IPS-20b (cell line): ENCODE data around the gene CEP164.

ENCODE experiments used
- H3K27ac ChIP-seq: one replicate; pipeline ENCODE4 v1.5.1; 2013; ENCODE audit warnings: low read length
- H3K27me3 ChIP-seq: 2 replicates; pipeline ENCODE4 v1.6.1; 2013; ENCODE audit warnings: mild to moderate bottlenecking, low read length, inconsistent platforms; ENCODE audit not compliant: insufficient read depth
- H3K36me3 ChIP-seq: 2 replicates; pipeline ENCODE4 v1.6.1; 2013; ENCODE audit warnings: low read depth, mild to moderate bottlenecking, inconsistent platforms, low read length, moderate library complexity; ENCODE audit not compliant: insufficient read depth
- H3K4me1 ChIP-seq: 2 replicates; pipeline ENCODE4 v1.6.1; 2013; ENCODE audit warnings: mild to moderate bottlenecking, control low read depth, inconsistent platforms, low read length, moderate library complexity; ENCODE audit not compliant: insufficient read depth
- H3K4me3 ChIP-seq: 2 replicates; pipeline ENCODE4 v1.5.1; 2013; ENCODE audit warnings: mild to moderate bottlenecking, low read length, inconsistent platforms
- H3K9ac ChIP-seq: 2 replicates; pipeline ENCODE4 v1.6.1; 2013; ENCODE audit warnings: low read depth, mild to moderate bottlenecking, inconsistent platforms, low read length, moderate library complexity
- H3K9me3 ChIP-seq: 2 replicates; pipeline ENCODE4 v1.6.1; 2013; ENCODE audit warnings: mild to moderate bottlenecking, low read depth, low read length, inconsistent platforms; ENCODE audit not compliant: insufficient read depth

The CEP164 gene

GRCh38 chr11:117461396-117462182, 133.9 kb downstream of the CEP164 start:
- H3K4me1 ChIP-seq: no peaks in the 10 kb centered on the region
- no peak overlapping the region for H3K4me3 ChIP-seq
- H3K36me3 ChIP-seq: no peaks in the 10 kb centered on the region
- no peaks in the 10 kb centered on the region for H3K9me3 ChIP-seq
- H3K9ac ChIP-seq: no peak overlapping the region
- H3K27ac ChIP-seq: no peak overlapping the region
- no peaks in the 10 kb centered on the region for H3K27me3 ChIP-seq

GRCh38 chr11:117462183-117462863, 134.7 kb downstream of the CEP164 start:
- Histone ChIP-seq H3K27ac (no peak overlapping the region), H3K9ac (no peak overlapping the region), H3K4me3 (no peak overlapping the region), H3K27me3 (no peaks in the 10 kb centered on the region), H3K36me3 (no peaks in the 10 kb centered on the region), H3K9me3 (no peaks in the 10 kb centered on the region), H3K4me1 (no peaks in the 10 kb centered on the region)

- Histone ChIP-seq H3K9me3 (no peaks in the 10 kb centered on the region), H3K4me1 (no peaks in the 10 kb centered on the region), H3K36me3 (no peaks in the 10 kb centered on the region), H3K9ac (no peak overlapping the region), H3K27me3 (no peaks in the 10 kb centered on the region), H3K27ac (no peak overlapping the region), H3K4me3 (no peak overlapping the region)
These were observed 135.2 kb downstream of the CEP164 start for GRCh38 chr11:117462864-117463247.
